Esophagus mucosa (tissue), 1 donor: ENCODE data around the gene CRYGC. TPM values are rescaled to one million over a fixed set of nuclear protein-coding genes. Genes with fewer than 3 reads are reported as not detected.
"Not testable (repeated sequence)": the region's sequence is repeated elsewhere in the genome, so short reads cannot be mapped to it uniquely, and the experiment has no call there.

Experiments
- ATAC-seq: fragments of 200-7000 bp; cut with Tn5 transposase; one replicate; pipeline ENCODE4 v1.9.1; 2020
- total RNA-seq: library from RNA; stranded (reverse); gene quantifications from one replicate; pipeline ENCODE4 v1.2.4, GENCODE V29; 2023
- donor health status: DM: yes; HTN: yes; CAD: no.

Gene CRYGC, protein sequence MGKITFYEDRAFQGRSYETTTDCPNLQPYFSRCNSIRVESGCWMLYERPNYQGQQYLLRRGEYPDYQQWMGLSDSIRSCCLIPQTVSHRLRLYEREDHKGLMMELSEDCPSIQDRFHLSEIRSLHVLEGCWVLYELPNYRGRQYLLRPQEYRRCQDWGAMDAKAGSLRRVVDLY
- total RNA-seq: not detected

DNA sequence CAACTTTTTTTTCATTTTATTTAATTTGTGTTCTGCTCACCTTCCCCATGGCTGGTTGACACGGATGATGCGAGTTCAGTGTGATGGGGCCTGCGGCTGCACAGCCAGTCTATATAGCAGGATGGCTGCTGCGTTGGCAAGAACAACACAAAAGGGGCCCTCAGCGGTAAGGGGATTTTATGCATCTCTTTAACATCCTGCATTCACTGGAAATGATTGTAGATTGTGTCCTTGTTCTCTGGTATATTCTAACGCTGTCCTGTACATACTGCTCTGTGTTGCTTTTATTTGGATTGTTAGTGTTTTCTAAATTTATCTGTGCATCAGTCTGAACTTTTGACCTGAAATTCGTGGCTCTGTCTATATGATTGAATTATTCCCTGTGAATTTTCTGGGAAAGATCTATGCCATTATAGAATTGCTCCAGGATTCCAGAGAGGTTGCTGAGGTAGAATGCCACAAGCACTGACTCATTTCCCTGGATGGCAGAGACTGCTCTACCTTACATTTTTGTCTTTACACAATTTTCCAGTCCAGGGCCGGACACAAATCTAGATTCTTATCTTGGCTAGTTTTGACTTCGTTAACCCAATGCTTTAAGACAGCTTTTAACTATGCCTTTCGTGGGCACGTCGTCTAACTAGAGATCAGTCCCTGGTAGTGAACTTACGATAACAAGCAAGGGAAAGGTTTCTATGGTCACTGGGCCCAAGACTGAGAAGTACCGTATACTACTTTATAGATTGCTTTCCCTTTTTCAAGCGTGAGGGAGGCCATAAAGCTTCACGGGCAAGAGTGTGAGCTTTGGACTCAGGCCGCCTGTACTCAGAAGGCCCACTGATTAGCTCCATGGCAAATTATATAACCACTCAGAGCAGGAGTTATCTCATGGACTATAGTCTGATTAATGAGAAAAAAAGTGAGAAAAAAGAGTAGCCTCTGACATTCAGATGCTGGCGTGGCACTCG is at the start of gene CRYGC:
Gene CRYGC (minus strand): TSS at position 85 of the 968 bp plus-strand sequence. CDS start 36 bp downstream, at position 49.
- ATAC-seq: no peak

DNA sequence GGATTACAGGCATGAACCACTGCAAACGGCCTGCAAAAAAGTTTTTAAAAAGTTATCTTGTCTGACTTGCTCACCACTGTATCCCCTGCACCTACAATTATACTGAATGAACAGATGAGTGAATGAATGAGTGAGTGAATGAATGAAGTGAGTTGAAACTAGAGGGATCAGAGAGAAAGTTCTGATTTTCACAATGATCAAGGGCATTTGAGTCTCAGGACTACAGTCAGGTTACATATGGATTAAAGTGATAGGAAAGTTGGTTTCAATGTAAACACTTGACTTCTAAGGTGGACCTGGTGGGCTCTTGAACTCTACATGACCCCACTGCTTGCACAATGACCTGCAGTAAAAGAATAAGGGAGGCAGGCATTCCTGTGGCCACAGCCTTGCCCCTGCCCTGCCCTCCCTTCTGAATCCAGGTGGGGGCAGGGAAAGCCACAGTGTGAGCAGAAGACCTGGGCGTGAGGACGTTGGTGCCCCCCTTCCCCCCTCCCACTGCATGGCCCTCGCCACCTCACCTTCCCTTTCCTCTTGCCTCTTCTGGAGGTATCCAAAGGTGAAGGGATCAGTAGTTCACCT is 49.5 kb upstream of the CRYGC start:
- ATAC-seq: peak; percentile 31

DNA sequence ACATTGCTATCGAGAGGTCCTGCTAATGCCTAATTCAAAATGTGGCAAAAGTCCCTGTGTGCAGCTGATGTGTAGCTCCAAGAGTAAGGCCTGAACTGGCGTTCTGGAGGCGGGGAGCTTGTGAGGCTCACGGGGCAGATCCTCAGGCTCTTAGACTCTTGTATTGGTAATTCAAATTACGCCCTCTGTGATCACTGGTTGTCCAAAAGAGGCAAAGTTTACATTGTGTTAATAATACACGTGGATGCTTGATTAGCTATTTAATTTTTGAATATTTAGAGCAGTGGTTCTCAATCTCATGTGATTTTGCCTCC is 46.2 kb upstream of the CRYGC start:
- ATAC-seq: no peak

DNA sequence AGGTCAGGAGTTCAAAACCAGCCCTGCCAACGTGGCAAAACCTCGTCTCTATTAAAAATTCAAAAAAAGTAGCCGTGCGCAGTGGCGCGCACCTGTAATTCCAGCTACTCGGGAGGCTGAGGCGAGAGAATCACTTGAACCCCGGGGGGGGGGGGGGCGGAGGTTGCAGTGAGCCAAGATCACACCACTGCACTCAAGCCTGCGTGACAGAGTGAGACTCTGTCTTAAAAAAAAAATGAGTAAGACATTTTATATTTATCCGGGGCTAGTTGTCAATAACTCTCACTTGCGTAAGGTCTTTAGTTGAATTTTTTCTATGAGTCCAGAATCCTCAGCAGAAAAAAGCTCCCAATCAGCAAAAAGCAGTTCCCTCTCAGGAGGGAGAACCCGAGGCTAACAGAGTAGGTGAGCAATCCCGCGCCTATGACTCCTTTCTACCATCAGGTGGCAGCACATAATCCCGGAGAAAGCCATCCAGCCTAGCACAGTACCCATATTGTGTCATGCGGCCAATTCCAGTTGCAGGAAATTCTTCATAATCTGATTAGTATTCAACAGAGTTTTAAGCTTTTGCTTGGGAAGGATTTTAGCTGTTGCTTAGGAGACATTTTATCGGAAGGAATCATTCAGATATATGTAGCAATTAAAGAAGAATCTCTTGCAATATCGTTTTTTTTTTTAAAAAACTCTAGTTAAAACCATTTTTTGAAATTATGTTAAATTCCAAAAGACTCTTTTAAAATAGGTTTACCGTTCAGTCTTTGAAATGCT is 45.6 kb upstream of the CRYGC start:
- ATAC-seq: peak; percentile 96

DNA sequence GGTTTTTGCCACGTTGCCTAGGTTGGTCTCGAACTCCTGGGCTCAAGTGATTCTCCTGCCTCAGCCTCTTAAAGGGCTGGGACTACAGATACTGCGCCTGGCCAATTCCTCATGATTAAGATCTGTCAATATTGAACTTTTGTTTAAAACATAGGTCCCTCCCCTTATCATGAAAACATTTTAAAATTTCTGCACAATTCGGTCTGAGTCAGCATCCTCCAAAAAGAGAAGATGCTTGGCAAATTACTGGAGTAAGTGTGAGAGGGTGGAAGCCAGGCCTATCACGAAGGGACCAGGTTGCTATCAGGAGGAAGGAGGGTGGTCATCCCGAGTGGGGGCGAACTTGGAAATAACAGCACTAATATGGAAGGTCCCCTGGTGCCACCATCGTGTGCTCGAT is 44.5 kb upstream of the CRYGC start:
- no peak for ATAC-seq

DNA sequence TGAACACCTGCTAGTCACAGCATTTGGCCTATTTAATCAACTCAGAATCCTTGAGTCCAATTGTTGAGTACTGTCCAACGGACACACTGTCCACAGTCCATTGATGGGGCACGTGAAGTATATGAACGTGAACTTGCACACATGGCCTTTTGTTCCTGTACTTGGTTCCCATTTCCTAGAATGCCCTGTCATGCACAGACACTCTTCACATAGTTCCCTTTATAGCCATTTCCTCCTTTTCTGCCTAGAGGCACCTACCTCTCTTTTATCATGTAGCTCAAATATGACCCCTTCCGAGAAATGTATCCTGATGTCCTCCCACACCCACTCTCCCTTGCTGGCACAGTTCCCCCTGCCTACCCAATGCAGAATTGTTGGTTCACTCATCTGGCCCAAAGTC is 42.5 kb upstream of the CRYGC start:
- no peak for ATAC-seq

DNA sequence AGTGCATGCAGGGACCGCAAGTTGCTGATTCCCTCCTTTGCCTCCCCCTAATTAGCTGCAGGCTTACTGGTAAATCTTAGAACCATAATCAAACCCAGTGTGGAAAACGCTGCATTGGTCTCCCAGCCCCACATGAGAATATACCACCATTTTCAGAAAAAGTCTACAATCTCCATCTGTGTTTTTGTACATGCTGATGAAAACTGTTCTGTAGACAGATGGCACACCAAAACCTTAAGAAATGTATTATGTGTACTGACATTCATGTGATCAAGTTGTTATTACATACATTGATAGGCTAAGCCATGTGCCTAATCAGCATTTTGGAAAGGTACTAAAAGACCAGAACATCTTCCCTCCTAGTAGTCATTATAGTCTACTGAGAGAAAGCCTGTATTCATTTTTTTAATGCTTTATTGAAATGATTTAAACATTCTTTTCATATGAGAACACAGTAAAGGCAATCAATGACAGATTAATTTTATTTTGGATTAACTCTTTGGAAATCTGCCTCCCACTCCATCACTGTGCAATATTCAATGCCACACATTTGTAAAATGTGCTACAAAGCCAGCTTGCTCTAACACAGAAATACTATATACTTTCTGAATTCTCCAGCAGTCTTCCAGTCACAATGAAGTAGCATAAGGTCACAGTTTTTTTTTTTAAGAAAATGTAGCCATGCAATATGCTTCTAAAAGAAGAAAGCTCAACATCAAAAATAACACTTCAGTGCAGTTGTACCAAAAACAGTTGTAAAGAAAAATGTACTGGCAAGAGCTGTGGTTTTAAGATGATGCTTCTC is 35.5 kb upstream of the CRYGC start:
- ATAC-seq: no peak

DNA sequence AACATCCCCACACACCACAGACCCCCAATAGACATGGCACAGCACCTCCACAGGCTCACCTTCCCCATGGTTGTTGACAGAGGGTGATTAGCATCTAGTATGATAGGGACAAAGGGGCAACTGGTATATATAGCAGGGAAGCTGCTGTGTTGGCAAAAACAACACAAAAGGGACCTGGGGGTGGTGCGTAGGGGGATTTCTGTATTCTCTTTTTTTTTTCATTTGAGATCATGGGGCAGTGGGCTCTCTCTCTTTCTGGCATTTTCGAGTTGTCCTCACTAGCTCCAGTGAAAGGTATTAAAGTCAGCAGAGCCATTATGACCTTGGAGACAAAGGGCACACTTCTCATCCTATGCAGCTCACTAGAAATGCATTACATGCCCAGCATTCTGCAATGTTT is 33.9 kb upstream of the CRYGC start, which contains the start of gene CRYGA:
Gene CRYGA (minus strand): TSS at position 101 of the 400 bp plus-strand sequence. CDS start 33 bp downstream, at position 68.
- ATAC-seq: no peak

DNA sequence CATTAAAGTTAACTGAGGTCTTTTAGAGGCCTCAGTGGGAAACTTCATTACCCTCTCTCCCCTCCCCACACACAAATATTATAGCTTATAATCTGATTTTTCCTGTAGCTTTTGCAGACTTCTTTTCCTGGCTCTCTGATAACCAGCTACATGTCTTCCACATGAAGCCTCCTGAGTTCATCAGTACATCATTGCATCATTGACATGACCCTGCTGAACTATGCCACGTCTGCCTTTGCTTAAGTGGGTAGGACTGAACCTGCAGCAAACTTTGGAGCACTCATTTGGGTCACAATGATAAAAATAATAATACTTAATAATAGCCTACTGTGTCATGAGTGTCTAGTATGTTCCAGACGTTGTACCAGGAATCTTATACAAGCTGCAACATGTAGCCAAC is 26.8 kb upstream of the CRYGC start:
- ATAC-seq: no peak

DNA sequence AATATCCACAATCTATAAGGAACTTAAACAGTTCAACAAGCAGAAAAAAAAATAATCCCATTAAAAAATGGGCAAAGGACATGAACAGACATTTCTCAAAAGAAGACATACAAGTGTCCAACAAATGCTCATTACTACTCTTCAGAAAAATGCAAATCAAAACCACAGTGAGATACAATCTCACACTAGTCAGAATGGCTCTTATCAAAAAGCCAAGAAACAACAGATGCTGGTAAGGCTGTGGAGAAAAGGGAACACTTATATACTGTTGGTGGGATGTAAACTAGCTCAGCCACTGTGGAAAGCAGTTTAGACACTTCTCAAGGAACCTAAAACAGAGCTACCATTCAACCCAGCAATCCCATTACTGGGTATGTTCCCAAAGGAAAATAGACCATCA is 23.5 kb upstream of the CRYGC start:
- no peak for ATAC-seq

DNA sequence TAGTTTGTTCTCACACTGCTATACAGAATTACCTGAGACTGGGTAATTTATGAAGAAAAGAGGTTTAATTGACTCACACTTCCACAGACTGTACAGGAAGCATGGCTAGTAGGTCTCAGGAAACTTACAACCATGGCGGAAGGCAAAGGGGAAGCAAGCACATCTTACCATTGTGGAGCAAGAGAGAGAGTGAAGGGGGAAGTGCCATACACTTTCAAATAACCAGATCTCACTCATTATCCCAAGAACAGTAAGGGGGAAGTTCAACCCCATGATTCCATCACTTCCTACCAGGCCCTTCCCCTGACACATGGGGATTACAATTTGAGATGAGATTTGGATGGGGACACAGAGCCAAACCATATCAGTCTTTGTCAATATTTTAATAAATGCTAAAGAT is 21.3 kb upstream of the CRYGC start:
- no peak for ATAC-seq

DNA sequence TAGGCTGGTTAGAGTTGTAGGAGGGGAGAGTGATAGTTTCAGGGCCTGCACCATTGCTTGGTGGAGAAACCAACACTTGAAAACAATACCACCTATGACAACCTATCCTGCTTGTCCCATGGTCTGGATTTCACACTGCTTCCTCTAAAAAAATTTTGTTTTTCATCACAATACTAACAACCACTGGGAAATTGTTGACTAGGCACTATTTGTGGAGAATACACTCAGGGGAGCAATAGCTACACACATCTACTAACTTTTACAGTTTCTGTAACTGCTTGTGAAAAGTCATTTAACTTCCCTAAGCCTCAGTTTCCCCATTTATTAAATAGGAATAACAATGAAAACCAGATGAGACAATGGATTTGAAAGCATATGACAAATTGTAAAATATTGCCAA is 20.5 kb upstream of the CRYGC start:
- no peak for ATAC-seq

DNA sequence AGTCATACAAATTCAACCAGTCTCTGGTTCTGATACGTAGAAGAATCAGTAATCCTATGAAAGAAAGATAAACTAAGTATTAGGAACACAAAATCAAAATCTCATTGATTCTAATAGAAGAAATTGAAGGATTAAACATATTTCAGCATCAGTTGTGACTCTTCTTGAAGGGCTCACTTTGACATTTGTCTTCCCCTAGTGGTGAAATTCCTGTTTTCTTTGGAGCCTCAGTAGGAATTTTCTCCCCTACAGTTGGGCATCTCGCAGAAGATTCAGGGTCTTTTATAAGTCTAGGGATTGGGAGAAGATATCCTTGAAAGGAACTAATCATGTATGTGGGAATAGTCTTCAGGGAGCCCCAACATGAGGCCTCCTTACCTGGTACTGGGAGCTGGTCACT is 19.2 kb upstream of the CRYGC start:
- ATAC-seq: no peak

DNA sequence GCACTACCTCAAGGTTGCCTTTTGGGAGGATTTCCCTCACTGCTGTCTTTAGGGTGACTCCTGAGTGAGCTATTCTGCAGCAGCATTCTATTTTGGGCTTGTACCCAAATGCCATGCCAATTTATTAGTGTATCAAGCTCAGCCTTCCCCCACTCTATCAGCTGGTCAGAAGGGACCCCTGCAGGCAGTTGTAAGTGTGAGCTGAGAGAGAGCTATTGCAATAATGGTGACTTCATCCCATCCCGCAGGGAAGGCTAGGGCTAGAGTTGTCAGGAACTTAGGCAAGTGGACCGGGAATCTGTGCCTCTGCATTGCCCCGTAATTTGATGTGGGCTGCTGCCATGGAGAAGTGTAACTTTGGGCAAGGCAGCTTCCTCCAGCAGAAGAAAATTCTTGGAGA is 18.1 kb upstream of the CRYGC start:
- no peak for ATAC-seq

DNA sequence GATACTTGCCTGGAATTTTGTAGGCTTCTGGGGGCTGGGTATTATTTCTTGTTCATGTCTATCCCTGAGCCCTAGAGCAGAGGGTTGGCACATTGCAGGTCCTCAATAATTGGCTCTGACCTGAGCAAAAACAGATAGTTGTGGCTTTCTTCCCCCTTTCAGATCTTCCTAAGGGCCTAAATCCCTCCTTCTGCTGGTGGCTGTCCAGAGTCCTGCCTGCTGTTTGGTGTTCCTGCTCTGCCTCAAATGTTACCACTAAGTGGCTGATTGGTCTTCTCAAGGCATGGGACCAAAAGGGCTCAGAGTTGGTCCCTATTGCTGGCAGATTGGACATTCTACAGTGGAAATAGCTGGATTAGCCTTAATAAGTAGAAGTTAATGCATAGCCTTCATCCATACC is 17.4 kb upstream of the CRYGC start:
- no peak for ATAC-seq

DNA sequence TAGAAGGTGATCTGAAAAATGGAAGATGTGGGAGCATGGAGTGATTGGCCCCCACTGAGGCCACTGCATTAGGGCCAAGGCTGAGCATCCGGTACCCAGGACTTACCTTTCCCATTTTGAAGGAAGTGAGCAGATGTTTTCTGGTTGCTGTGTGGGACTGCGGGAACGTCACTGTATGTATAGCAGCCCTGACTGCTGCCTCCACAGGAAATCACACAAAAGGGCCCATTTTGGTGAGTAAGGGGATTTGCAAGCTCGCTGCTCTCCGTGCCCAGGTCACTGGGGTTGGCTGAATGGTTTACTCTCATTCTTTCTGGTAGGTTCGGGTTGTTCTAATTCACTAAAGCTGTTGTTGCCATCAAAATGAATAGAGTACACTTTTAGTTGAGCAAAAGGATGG is 16.4 kb upstream of the CRYGC start, which contains the start of gene CRYGB:
Gene CRYGB (minus strand): TSS at position 153 of the 400 bp plus-strand sequence. CDS start 38 bp downstream, at position 115.
- no peak for ATAC-seq

DNA sequence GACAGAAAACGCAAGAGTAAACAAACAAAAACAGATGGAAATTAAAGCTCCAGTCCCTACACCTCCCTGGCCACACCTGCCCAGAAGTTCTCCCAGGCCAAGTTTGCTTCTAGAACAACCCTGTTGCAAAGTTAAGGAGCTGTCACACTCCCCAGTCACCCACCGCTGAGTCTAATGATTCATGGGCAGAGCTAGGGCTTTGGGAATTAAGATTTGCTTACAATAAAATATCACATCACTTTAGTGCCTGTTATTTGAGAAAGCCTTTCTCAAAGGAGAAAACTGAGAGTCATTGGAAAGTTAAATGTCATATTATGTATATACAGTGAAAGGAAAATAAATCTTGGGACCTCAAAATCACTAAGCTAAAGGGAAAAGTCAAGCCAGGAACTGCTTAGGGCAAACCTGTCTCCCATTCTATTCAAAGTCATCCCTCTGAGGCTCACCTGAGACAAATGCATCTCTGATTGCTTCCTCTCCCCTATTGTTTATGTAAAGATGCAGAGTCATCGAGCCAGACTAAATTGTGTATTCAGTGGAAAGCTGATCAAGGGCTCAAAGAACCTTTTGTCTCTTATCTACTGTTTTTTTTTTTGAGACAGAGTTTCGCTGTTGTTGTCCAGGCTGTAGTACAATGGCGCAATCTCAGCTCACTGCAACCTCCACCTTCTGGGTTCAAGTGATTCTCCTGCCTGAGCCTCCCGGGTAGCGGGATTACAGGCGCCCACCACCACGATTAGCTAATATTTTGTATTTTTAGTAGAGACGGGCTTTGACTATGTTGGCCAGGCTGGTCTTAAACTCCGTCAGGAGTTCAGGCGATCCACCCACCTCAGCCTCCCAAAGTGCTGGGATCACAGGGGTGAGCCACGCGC is 13.5 kb upstream of the CRYGC start:
- no peak for ATAC-seq

DNA sequence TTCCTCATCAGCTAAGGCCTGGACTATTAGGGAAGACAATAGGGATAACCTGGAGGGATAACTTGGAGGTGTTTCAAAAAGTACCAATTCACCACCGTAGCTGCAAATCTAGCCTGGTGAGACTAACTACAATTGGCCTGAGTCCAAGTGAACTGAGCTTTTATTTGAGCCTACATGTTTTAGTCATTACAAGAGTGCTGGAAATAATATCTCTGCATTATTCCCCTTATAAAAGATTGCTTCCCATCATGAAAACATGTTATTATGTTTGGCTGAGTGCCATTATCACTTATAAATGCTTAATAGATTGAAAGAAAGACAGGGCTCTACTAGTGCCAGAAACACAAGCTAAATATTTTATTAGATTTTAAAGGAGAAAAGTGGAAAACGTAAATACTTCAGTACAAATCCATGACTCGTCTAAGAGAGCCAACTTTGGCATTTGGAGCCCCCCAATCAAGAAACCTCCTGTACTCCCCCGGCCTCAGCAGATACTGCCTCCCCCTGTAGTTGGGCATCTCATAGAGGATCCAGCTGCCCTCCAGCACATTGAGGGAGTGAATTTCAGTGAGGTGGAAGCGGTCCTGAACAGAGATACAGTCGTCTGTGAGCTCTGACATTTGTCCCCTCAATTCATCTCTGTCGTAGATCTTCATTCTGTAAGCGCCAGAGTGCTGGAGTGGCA is 12.8 kb upstream of the CRYGC start:
- ATAC-seq: no peak

DNA sequence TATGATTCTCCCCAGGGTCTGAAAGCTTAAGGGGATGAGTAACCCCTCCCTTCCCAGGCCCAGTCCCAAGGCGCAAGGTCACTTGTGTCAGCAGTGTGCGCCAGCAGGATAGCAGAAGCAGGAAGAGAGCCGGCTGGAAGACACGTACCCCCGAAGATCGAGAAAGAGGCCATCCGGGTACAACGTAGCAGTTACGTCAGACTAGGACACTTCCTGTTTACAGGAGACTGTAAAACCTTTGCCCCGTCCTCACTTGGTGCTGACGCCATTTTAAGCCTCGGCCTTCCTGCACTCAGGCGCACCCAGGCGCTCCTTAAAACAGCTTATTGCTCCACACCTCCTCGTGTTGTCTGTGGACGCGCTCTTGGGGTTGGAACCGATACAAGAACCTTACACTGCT is 9.8 kb upstream of the CRYGC start:
- ATAC-seq: no peak

DNA sequence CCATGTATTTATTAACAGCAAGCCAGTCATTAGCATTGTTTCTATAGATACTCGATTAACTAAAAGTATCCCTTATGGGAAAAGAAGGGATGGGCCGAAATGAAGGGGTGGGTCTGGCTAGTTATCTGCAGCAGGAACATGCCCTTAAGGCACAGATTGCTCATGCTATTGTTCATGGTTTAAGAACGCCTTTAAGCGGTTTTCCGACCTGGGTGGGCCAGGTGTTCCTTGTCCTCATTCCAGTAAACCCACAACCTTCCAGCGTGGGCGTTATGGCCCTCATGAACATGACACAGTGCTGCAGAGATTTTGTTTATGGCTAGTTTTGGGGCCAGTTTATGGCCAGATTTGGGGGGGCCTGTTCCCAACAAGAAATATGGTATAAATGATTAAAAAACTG is 8.7 kb upstream of the CRYGC start:
- ATAC-seq: not testable (repeated sequence)
